Testis (tissue), 2 donors: Measurements from ENCODE around the gene UNC13D.

Source experiments
- CTCF ChIP-seq, 3 experiments: fragments of 450-650 bp in 2 of 3; fragments of 200-600 bp in 1 of 3; sonication (generic) in 1 of 3; IDR thresholded peaks; one replicate each; pipeline ENCODE4 v1.5.1; 2016 to 2019; ENCODE audit warnings: antibody characterized with exemption in 3 of 3, mild to moderate bottlenecking in 2 of 3, moderate library complexity in 1 of 3
- POLR2A ChIP-seq: fragments of 450-650 bp; IDR thresholded peaks from one replicate; pipeline ENCODE4 v1.6.1; 2017; ENCODE audit warnings: antibody characterized with exemption, mild to moderate bottlenecking, moderate library complexity

- TF ChIP-seq CTCF (IDR thresholded peaks at IDR 0.05) (no peak), POLR2A (no peak)
Observed at GRCh38 chr17:75810216-75810615, 34.0 kb downstream of the UNC13D start.
